Testis (tissue), 3 donors: ENCODE results near the gene EVC2. TPM values are rescaled to one million over a fixed set of nuclear protein-coding genes. Genes with fewer than 3 reads are reported as not detected.

Source experiments
- DNase-seq: peaks from one replicate; pipeline ENCODE4 v3.0.0-alpha.2; 2019
- H3K27ac ChIP-seq, 2 donors: fragments of 200-600 bp; sonication (generic); one replicate each; pipeline ENCODE4 v1.5.1; 2019
- H3K27me3 ChIP-seq: fragments of 200-600 bp; sonication (generic); one replicate; pipeline ENCODE4 v1.5.1; 2019
- H3K36me3 ChIP-seq: fragments of 200-600 bp; sonication (generic); one replicate; pipeline ENCODE4 v1.5.1; 2017; ENCODE audit warnings: low read depth; ENCODE audit errors: missing control alignments
- H3K4me1 ChIP-seq: fragments of 200-600 bp; sonication (generic); one replicate; pipeline ENCODE4 v1.5.1; 2019
- H3K4me3 ChIP-seq, 2 donors: fragments of 200-600 bp; sonication (generic); one replicate each; pipeline ENCODE4 v1.5.1; 2017 to 2019
- H3K9me3 ChIP-seq: fragments of 200-600 bp; sonication (generic); one replicate; pipeline ENCODE4 v1.5.1; 2017
- CTCF ChIP-seq, 3 experiments: fragments of 450-650 bp in 2 of 3; fragments of 200-600 bp in 1 of 3; sonication (generic) in 1 of 3; IDR thresholded peaks; one replicate each; pipeline ENCODE4 v1.5.1; 2016 to 2019; ENCODE audit warnings: antibody characterized with exemption in 3 of 3, mild to moderate bottlenecking in 2 of 3, moderate library complexity in 1 of 3
- POLR2A ChIP-seq: fragments of 450-650 bp; IDR thresholded peaks from one replicate; pipeline ENCODE4 v1.6.1; 2017; ENCODE audit warnings: antibody characterized with exemption, mild to moderate bottlenecking, moderate library complexity
- WGBS, 2 donors: methylation state at CpG; one replicate each; pipeline ENCODE4 v1.1.5; 2018; 5-methylcytosine and 5-hydroxymethylcytosine counted together
- intact Hi-C: fragments of 100-400 bp; cut with DNase I; formaldehyde crosslinking; loops from one replicate; pipeline ENCODE4 v1.15.1; 2023; ENCODE audit warnings: low total_unique reads
- polyA plus RNA-seq: library from polyadenylated mRNA; stranded (reverse); fragments of 350-450 nt; fragmentation: Illumina TruSeq; extraction: RNeasy Lipid Tissue Mini Kit (QIAGEN cat#74804); gene quantifications from one replicate; pipeline ENCODE4 v1.2.3, GENCODE V29; 2014; ENCODE audit warnings: low read depth, low replicate concordance; ENCODE audit not compliant: insufficient read depth
- total RNA-seq, 2 donors: library from RNA; depleted of rRNA; stranded (reverse); fragments of >200 nt; gene quantifications; one replicate each; pipeline ENCODE4 v1.2.3, GENCODE V29; 2016

The EVC2 gene
- total and polyA plus RNA-seq, 3 donors from 2014 or later: 2.9 to 10.2 (median 10.0) TPM

GRCh38 chr4:5622596-5622995 is 85.8 kb downstream of the EVC2 start:
- H3K27ac ChIP-seq: no peak overlapping the region
- DNase-seq: no peak
- H3K9me3 ChIP-seq: no peaks in the 10 kb centered on the region
- H3K4me1 ChIP-seq: no peaks in the 10 kb centered on the region
- H3K36me3 ChIP-seq: no peaks in the 10 kb centered on the region
- WGBS, 2 donors: 97 to 99% methylated on average over 20 to 23 of the region's 23 CpGs
- intact Hi-C loops: no loop called here
- TF ChIP-seq POLR2A (no peak), CTCF (IDR thresholded peaks at IDR 0.05) (no peak)
- H3K27me3 ChIP-seq: no peaks in the 10 kb centered on the region
- H3K4me3 ChIP-seq: no peak overlapping the region

GRCh38 chr4:5619913-5620625 is 88.3 kb downstream of the EVC2 start:
- H3K36me3 ChIP-seq: no peaks in the 10 kb centered on the region
- no peak overlapping the region for H3K27ac ChIP-seq
- TF ChIP-seq CTCF (IDR thresholded peaks at IDR 0.05) (no peak), POLR2A (no peak)
- H3K9me3 ChIP-seq: no peaks in the 10 kb centered on the region
- H3K27me3 ChIP-seq: no peaks in the 10 kb centered on the region
- DNase-seq: no peak
- intact Hi-C loops: no loop called here
- WGBS, 2 donors: 76 to 79% methylated on average over 14 of the region's 14 CpGs
- H3K4me1 ChIP-seq: no peaks in the 10 kb centered on the region
- no peak overlapping the region for H3K4me3 ChIP-seq

GRCh38 chr4:5618051-5618960 is 90.1 kb downstream of the EVC2 start:
- H3K9me3 ChIP-seq: no peaks in the 10 kb centered on the region

GRCh38 chr4:5616331-5616950 is 91.9 kb downstream of the EVC2 start:
- no peaks in the 10 kb centered on the region for H3K27me3 ChIP-seq
- H3K27ac ChIP-seq: no peak overlapping the region
- no peaks in the 10 kb centered on the region for H3K36me3 ChIP-seq
- no peaks in the 10 kb centered on the region for H3K9me3 ChIP-seq
- no peak for TF ChIP-seq CTCF (IDR thresholded peaks at IDR 0.05)
- no peak for TF ChIP-seq POLR2A
- DNase-seq: no peak
- H3K4me1 ChIP-seq: no peaks in the 10 kb centered on the region
- 89 to 90% methylated on average over 14 to 16 of the region's 16 CpGs for WGBS, 2 donors
- intact Hi-C loops: no loop called here
- no peak overlapping the region for H3K4me3 ChIP-seq

More at GRCh38 chr4:5618051-5618960, 90.1 kb downstream of the EVC2 start:
- DNase-seq: no peak
- Histone ChIP-seq H3K4me1 (no peaks in the 10 kb centered on the region), H3K27me3 (no peaks in the 10 kb centered on the region), H3K27ac (no peak overlapping the region), H3K4me3 (no peak overlapping the region), H3K36me3 (no peaks in the 10 kb centered on the region)
- TF ChIP-seq CTCF (IDR thresholded peaks at IDR 0.05) (no peak), POLR2A (no peak)
- WGBS, 2 donors: 89 to 96% methylated on average over 10 to 11 of the region's 11 CpGs
- intact Hi-C loops: no loop called here
